ENCODE data around the gene CST11.

The CST11 gene

GRCh38 chr20:23453549-23454543 is 1.2 kb upstream of the CST11 start:
- DNase-seq (ENCODE audit: low read depth in 2 of 2): no peak

GRCh38 chr20:23451956-23452487 is 654 bp downstream of the CST11 start:
- DNase-seq (ENCODE audit: low read depth in 2 of 2): no peak

GRCh38 chr20:23450877-23451276 is 1.8 kb downstream of the CST11 start:
- DNase-seq (ENCODE audit: low read depth in 2 of 2): no peak

GRCh38 chr20:23449421-23449820 is 3.3 kb downstream of the CST11 start:
- DNase-seq (ENCODE audit: low read depth in 2 of 2): no peak

GRCh38 chr20:23448167-23448566 is 4.5 kb downstream of the CST11 start:
- DNase-seq (ENCODE audit: low read depth in 2 of 2): no peak

- DNase-seq (ENCODE audit: low read depth in 2 of 2): no peak
These were observed 6.2 kb downstream of the CST11 start for GRCh38 chr20:23446505-23446904.

GRCh38 chr20:23445596-23446217 is 7.0 kb downstream of the CST11 start:
- DNase-seq (ENCODE audit: low read depth in 2 of 2): no peak

GRCh38 chr20:23444859-23445258 is 7.8 kb downstream of the CST11 start:
- DNase-seq (ENCODE audit: low read depth in 2 of 2): no peak

GRCh38 chr20:23442436-23442835 is 10.2 kb downstream of the CST11 start:
- DNase-seq (ENCODE audit: low read depth in 2 of 2): no peak

GRCh38 chr20:23441850-23442313 is 10.8 kb downstream of the CST11 start:
- DNase-seq (ENCODE audit: low read depth in 2 of 2): peak in 1 of 2 donors; percentile 22

GRCh38 chr20:23440004-23440403 is 12.7 kb downstream of the CST11 start:
- DNase-seq (ENCODE audit: low read depth in 2 of 2): no peak

- no peak for DNase-seq (ENCODE audit: low read depth in 2 of 2)
These were observed 14.0 kb downstream of the CST11 start for GRCh38 chr20:23438661-23439060.

GRCh38 chr20:23437126-23437899 is 15.4 kb downstream of the CST11 start:
- DNase-seq (ENCODE audit: low read depth in 2 of 2): no peak

- DNase-seq (ENCODE audit: low read depth in 2 of 2): no peak
These were observed 16.0 kb downstream of the CST11 start for GRCh38 chr20:23436681-23437080.

- DNase-seq (ENCODE audit: low read depth in 2 of 2): no peak
These were observed 16.8 kb downstream of the CST11 start for GRCh38 chr20:23435626-23436539.

- DNase-seq (ENCODE audit: low read depth in 2 of 2): no peak
These were observed 18.0 kb downstream of the CST11 start for GRCh38 chr20:23434521-23435313.

- no peak for DNase-seq (ENCODE audit: low read depth in 2 of 2)
These were observed 19.0 kb downstream of the CST11 start for GRCh38 chr20:23433628-23434027.

- no peak for DNase-seq (ENCODE audit: low read depth in 2 of 2)
These were observed 27.5 kb downstream of the CST11 start for GRCh38 chr20:23425129-23425528.

- peak; percentile 82 to 84 for DNase-seq (ENCODE audit: low read depth in 2 of 2)
These were observed 31.4 kb downstream of the CST11 start, which contains the start of gene NAPB for GRCh38 chr20:23420943-23421931. TSS of gene NAPB (minus strand) at chr20:23421488. CDS start at chr20:23421402, 86 bp downstream.
